Left kidney (tissue), 2 donors: ENCODE results near the gene LIPG. TPM values are rescaled to one million over a fixed set of nuclear protein-coding genes. Genes with fewer than 3 reads are reported as not detected.
"Not testable (repeated sequence)": the region's sequence is repeated elsewhere in the genome, so short reads cannot be mapped to it uniquely, and the experiment has no call there.

Experiments
- DNase-seq: peaks from one replicate; pipeline ENCODE4 v3.0.0-alpha.2; 2013
- polyA plus RNA-seq: library from polyadenylated mRNA; unstranded; fragments of 120-200 nt; gene quantifications from one replicate; pipeline ENCODE4 v1.2.1, GENCODE V29; 2013; ENCODE audit not compliant: insufficient read length

Gene LIPG
- polyA plus RNA-seq, 1 donor, result 63.6 TPM

DNA sequence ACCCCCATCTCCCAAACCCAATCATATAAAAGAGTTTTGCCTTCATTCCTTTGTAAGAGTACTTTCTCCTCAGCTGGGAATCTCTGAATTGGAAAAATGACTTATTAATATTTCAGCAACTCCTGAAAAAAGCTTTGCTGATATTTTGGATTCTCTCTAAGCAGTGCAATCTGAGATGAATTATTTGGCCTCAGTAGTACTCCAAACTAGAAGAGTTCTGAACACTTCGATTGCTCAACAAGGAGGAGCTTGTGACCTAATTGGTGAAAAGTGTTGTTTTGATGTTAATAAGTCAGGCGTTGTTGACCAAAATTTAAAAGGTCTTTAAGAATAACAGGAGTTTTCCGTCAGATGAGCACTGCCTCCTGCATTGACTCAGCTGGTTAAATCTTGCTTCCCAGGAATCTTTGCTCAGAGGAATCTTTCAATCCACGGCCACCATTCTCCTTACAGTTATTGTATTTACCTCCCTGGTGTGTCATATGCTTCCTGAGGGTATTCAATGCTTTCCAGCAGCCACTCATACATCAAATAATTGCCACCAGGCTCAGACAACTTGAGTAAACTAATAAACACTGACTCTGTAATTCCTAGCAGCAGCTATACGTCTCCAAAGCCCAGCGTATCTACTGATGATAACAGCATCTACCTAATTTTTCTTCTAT is 24.5 kb upstream of the LIPG start:
- no peak for DNase-seq

DNA sequence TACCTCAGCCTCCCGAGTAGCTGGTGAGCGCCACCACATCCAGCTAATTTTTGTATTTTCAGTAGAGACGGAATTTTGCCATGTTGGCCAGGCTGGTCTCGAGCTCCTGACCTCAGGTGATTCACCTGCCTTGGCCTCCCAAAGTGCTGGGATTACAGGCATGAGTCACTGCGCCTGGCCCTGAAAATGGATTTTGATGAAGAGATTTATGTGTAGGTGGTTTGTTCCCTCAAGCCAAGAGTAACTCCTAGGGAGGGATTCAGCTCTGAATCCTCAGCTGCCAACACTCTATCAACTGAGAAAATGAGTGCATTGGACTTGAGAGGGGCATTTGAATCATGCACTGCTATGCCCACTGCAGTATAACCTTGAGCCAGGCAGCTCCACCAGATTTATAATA is 17.5 kb upstream of the LIPG start:
- DNase-seq, result no peak

DNA sequence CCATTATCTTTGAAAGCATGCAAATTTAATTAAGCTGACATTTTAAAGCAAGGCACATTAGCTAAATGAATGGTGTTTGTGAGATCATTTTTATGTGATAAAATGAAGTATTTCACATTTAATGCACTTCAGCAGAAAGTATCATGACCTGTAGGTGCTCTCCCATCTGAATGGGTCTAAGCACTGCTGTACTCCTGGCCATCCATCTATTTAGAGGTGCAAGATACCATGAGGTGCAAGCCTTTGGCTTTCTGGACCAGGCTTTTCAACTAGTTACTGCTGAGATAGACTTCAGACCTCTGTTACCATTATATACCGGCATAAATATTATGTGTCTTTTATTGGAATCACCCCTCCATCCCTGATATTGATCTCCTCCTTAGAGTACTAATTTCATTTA is 15.6 kb upstream of the LIPG start:
- DNase-seq, result no peak

DNA sequence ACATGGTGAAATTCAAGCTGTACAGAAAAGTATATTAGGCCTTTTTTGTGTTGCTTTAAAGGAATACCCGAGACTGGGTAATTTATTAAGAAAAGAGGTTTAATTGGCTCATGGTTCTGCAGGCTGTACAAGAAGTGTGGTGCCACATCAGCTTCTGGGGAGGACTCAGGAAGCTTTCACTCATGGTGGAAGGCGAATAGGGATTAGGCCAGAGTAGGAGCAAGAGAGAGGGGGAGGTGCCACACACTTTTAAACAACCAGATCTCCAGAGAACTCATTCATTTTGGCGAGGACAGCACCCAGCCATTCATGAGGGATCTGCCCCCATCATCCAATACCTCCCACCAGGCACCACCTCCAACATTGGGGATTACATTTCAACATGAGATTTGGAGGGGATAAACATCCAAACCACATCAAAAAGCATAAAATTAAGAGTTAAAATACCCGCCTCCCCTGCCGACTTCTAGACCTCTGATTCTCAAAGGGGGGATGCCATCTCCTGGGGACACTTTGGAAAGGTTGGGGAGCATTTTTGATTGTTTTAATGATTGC is 15.1 kb upstream of the LIPG start:
- no peak for DNase-seq

DNA sequence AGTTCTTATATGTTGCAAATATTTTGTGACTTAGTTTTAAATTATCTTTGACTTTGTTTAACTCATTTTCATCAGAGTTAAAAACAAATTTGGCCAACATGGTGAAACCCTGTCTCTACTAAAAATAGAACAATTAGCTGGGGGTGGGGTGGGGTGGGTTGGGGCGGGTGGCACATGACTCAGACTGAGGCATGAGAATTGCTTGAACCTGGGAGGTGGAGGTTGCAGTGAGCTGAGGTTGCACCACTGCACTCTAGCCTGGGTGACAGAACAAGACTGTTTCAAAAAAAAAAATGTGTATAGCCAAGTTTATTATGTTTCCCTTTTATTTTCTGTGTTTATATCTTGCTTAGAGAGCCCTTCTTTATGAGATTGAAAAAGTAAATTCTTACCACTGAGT is 14.2 kb upstream of the LIPG start:
- no peak for DNase-seq

DNA sequence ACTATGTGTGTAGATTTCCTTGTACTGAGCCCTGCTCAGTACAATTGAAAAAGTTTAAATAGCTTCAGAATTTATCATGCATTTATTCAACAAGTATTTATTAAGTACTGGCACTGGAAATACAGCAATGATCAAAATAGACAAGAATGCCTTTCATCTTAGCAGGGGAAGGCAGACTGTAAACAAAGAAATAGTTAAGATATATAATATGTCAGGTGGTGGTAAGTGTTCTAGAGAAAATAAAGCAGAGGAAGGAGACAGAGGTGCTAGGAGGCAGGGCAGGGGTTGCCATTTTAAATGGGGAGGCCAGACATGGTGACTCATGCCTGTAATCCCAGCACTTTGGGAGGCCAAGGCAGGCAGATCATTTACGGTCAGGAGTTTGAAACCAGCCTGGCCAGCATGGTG is 13.6 kb upstream of the LIPG start:
- DNase-seq, result no peak

DNA sequence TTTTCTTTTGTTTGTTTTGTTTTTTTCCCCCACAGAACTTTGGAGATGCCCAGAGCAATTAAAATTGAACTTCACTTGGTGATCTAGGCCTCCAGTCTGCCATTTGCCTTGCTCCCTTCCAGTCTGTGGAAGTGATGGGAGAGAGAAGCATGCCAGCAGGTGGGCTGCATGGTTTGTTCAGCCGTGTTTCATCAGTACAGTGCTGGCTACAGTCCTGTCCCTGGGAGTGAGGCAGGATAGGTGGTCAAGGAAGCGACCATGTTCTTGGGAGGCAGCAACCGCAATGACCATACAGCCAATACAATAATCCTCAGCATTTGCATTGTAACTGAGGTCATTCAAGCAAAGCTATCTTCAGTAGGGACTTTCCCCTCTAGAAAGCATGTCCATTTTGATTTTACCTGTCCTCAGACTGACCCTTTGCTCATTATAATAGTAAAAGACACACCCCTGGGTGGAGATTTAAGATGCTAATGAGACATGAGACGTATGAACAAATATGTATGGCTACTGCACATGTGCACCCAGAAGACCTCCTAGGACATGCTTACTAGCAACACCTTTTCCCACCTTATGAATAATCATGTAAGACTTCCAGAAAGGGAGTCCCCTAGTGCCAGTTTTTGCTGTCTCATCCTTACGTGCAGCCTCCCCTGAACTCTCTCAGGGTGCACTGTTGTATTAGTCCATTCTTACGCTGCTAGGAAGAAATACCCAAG is 11.1 kb upstream of the LIPG start:
- no peak for DNase-seq

DNA sequence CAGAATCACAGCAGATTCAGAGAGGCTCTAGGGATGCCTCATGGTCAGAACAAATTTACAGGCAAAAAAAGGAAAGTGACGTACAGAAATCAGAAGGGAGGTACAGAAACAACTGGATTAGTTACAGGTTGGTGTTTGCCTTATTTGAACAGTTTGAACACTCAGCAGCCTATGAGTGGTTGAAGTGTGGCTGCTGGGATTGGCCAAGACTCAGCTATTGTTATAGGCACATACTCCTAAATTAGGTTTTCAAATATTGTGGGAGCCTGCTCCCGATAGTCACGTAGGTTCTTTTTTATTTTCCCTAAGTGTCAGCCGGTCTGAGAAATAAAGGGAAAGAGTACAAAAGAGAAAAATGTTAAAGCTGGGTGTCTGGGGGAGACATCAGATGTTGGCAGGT is 8.9 kb upstream of the LIPG start:
- no peak for DNase-seq

DNA sequence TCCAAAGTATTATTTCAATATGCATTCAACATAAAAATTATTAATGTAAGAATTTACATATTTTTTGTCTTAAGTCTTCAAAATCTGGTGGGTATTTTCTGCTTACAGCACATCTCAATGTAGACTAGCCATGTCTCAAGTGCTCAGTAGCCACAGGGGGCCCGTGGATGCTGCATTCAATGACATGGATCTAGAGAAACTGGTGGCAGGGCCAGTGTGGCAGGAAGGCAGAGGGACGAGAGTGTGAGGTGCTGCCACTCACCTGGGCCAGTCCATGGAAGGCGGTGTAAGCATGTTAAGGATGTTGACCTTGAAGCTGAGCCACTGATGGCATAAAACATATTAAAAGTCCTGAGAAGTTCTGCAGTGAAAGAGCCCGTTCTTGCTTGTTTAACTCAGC is 6.2 kb upstream of the LIPG start:
- no peak for DNase-seq

DNA sequence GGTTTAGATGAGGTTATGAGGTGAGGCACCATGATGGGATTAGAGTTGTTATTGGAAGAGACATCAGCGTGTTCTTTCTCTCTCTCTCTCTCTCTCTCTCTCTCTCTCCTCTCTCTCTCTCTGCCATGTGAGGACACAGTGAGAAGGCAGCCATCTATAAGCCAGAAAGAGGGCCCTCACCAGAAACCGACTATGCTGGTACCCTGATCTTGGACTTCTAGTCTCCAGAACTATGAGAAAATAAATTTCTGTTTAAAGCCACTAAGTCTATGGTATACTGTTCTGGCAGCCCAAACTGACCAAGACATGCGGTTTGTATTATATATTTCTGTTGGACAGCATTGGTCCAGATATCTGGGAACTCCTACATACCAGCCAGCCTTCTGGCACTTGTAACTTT is 3.5 kb upstream of the LIPG start:
- DNase-seq, result no peak

DNA sequence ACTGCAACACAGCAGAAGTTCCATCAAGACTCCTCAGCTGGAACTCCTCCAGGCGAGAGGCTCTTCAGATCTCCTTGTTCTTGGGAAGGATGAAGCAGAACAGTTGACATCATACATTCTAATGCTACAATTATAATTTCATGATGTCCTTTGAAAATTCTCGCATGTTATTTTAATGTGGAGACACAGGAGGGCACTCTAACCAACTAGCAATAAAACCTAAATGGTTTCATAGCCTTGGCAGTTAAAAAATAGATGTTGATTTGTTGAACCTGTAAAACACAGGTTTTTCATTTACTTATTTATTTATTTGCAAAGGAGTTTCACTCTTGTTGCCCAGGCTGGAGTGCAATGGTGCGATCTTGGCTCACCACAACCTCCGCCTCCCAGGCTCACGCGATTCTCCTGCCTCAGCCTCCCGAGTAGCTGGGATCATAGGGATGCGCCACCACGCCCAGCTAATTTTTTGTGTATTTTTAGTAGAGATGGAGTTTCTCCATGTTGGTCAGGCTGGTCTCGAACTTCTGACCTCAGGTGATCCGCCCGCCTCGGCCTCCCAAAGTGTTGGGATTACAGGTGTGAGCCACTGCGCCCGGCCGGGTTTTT is 2.4 kb upstream of the LIPG start:
- DNase-seq, result not testable (repeated sequence)

DNA sequence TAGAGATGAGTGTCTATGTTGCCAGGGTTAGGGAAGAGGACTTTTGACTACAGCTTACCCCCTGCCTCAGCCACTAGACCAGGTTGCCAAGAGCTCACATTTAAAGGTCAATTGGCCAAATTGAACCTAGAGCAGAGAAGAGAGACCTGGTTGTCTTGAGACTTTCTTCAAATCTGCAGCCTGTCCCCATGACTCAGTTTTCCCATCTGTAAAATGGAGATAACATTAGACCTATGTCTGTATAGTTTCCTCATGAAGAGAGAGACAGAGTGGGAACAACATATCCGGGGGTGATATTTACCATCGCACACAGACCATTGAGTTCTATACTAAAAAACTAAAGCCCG is 1.6 kb upstream of the LIPG start:
- no peak for DNase-seq

DNA sequence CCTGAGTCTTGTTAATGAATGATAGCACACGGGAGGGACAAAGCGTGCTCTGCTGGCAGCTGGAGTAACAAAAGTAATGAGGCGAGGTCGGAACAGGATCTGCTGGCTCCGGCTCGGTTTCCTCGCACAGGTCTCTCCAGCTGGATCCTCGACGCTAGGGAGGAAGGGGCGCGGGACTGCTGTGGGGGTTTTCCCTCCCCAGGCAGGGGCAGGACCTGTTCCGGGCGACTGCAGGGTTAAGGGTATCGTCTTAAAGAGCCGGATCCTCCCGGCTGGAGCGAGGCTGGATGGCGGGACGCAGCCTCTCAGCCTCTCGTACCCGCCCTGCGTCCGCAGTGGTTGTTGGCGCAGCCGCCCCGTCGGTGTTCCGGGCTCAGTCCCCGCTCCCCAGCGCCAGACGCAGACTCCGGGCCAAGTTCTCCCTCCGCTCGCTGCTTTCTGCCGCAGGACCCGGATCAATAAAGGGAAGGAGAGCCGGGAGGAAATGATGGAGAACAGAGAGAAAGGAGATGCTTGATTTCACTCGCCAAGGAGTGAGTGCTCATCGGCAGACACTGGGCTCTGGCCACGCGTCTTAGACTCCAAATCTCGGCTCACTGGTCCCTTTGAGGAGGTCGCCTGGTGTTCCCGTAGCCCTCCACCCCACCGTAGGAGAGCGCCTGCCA is 1.1 kb upstream of the LIPG start:
- peak; percentile 73 for DNase-seq

DNA sequence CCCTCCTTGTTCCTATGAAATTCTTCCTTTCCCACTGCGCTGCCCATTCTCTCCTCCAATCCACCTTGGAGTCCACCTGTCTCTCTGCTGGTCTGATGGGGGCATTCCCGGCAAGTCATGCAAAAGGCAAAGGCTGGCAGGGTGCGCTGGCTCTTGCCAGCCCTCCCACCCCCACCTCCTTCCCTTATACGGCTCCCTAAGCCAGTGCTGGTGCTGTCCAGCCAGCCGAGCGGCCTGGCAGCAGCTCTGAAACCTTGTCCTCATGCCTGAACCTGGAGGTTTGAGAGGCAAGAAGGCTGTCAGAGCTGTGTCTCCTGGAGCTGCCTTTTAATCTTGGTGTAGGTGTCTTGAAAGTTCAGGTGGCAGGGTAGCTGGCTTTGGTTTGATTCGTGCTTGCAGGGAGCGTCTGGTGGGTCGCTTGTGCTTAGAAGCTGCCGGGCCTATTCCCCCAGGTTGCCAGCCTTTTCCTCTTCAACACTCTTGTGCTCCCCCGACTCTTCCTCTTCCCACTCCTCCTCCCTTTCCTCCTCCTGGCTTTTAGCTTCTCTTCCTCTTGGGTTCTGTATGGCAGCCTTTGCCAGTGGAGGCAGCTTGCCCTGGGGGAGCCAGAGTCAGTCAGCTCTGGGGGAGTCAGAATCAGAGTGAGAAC is 748 bp downstream of the LIPG start:
- no peak for DNase-seq

DNA sequence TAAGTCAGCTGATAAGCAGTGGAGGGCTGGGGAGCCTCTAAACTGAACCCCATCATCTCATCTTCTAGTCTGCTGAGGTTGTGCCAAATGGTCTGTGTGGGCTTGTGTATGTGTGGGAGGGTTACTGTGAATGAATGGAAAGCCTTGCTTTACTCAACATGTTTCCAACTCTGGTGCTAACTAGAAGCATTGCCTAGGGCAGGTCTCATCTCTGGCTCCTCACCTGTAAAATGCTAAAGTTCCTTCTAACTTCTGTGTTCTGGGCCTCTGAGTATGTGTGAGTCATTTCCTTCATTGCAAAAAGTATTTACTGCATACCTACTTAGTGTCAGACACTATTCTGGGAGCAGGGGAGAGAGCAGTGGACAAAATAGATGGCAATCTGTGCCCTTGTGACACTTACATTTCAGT is 1.3 kb downstream of the LIPG start:
- DNase-seq, result no peak

DNA sequence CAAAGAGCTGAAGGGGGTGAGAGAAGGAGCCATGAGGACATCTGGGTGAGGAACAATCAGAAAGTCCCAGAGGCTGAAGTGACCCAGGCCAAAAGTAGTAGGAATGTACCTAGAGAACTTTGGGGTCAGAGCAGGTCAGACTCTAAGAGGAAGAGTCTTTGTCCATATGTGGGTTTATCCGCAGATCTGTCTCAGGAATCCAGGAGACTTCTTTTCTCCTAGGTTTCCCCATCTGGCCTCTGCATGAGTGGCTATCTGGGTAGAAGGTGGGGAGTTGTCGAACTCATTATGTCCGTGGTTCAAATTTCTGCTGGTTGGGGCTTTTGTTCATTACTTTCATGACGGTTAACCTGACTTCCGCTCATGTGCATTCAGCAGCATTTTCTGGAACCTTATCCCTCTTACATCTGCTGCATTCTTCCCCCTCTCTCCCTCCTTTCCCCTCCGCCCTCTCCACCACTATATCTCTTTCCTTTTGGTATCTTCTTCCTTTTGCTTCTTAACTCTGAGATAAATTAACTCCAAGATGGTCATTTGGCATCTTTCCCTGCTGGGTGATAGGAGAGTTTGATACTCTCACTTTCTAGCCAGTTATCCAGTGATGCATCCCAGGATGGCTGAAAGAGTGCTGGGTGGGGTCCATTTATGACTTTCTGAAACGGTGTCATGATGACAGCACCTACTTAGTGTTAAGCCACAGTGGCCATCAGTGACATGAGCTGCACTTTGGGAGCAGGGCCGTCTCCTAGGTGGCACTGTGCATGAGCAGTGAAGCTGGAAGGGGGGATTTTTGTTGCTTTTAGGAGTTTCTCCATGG is 2.1 kb downstream of the LIPG start:
- DNase-seq, result no peak

DNA sequence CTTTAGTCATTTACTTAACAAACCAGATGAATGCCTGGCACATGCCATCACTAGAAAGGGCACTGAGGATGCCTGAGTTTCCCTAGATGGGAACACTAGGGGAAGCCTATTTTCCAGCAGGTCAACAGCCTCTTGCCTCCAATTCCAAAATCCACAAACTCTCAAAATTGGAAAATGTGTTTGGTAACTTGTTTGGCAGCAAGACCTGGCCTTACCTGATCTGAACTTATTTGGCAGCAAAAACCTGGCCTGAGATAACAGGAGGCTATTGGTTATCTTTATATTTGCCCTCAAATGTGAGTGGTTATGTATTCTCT is 2.6 kb downstream of the LIPG start:
- DNase-seq, result no peak

DNA sequence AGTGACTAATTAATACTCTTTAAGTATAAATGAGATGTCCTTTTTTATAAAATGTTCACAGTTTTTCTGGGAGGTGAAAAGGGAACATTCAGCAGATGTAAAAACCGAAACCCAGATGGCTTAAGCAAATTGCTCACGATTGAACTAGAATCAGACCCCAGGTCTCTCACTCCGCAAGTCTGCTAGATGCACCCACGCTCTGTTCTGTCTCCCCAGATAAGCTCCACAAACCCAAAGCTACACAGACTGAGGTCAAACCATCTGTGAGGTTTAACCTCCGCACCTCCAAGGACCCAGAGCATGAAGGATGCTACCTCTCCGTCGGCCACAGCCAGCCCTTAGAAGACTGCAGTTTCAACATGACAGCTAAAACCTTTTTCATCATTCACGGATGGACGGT is 3.2 kb downstream of the LIPG start:
- no peak for DNase-seq

DNA sequence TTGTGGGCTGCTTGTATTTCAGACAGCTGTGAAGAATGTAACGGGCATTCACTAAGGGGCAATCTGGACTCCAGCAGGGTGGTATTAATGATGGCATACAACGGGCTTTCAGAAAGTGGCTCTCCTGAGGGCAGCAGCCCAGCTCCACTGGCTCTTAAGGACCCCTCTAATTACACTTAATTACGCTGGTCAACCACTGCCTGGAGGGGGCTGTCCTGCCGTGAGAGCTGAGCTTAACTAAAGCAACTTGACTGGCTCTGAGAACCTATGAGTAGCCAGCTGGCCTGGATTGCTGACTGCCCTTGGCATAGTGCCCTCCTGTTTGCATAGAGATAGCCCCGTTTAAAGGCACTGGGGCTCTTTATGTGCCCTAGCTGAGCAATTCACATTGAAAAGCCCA is 3.8 kb downstream of the LIPG start:
- DNase-seq, result no peak

DNA sequence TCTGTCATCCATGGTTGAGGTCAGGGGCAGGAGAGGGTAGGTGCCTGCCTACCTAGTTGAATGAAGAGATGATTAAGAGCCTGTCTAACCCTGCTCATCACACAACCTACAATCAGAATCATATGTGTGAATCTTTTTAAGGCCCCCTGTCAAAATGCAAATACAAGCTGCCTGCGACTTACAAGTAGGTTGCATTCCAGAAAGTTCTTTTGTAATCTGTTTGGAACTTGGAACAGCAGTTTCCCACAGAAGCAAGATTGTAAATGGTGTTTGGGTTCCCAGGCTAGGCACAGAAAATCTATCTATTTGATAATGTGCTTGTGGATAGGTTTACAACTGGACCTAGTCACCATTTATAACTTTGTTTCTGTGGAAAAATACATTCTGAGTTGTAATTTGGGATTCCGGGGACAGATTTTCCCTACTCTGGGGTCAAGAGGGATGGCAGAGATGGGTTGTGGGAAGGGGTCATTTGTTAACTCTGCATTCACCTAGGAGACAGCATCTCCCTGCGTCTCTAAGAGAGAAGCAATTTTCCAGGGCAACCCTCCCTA is 4.4 kb downstream of the LIPG start:
- DNase-seq, result no peak

DNA sequence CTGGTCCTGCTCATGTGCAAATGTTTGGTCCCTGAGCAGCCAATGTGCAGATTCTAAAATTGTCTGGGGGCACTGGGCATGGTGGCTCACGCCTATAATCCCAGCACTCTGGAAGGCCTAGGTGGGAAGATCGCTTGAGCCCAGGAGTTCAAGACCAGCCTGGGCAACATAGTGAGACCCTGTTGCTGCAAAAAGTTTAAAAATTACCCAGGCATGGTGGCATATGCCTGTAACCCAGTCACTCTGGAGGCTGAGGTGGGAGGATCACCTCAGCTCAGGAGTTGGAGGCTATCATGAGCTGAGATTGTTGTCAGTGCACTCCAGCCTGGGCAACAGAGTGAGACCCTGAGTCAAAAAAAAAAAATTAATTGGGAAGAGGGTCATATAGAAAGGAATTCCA is 5.1 kb downstream of the LIPG start:
- no peak for DNase-seq
